Skin epidermis (tissue), 12 donors: ENCODE results near the gene STAG1.
"Not testable (repeated sequence)": the region's sequence is repeated elsewhere in the genome, so short reads cannot be mapped to it uniquely, and the experiment has no call there.

ENCODE experiments used
- H3K27ac ChIP-seq, 21 experiments: fragments of 200-600 bp; sonication (generic) in 11 of 21; one replicate each; pipeline ENCODE4 v1.5.0; 2020; ENCODE audit warnings: mild to moderate bottlenecking in 3 of 21, inconsistent platforms in 2 of 21, moderate library complexity in 2 of 21
- H3K4me3 ChIP-seq, 7 experiments: fragments of 200-600 bp; sonication (generic) in 2 of 7; one replicate each; pipeline ENCODE4 v1.5.0; 2020; ENCODE audit warnings: inconsistent platforms in 2 of 7, mild to moderate bottlenecking in 2 of 7, moderate library complexity in 1 of 7

The STAG1 gene

GRCh38 chr3:136457793-136458192, 294.4 kb downstream of the STAG1 start:
- H3K27ac ChIP-seq: no peak overlapping the region
- H3K4me3 ChIP-seq: no peak overlapping the region

- Histone ChIP-seq H3K4me3 (no peak overlapping the region), H3K27ac (no peak overlapping the region)
These were observed 296.0 kb downstream of the STAG1 start for GRCh38 chr3:136456196-136456595.

- Histone ChIP-seq H3K27ac (no peak overlapping the region), H3K4me3 (no peak overlapping the region)
These were observed 307.6 kb downstream of the STAG1 start for GRCh38 chr3:136444581-136444980.

- H3K4me3 ChIP-seq: no peak overlapping the region
- H3K27ac ChIP-seq: no peak overlapping the region
These were observed 315.1 kb downstream of the STAG1 start for GRCh38 chr3:136437043-136437442.

- no peak overlapping the region for H3K27ac ChIP-seq
These were observed 317.7 kb downstream of the STAG1 start for GRCh38 chr3:136434429-136434828.

GRCh38 chr3:136432685-136433084, 319.5 kb downstream of the STAG1 start:
- H3K4me3 ChIP-seq: no peak overlapping the region
- H3K27ac ChIP-seq: no peak overlapping the region

More at GRCh38 chr3:136434429-136434828, 317.7 kb downstream of the STAG1 start:
- H3K4me3 ChIP-seq: no peak overlapping the region

- Histone ChIP-seq H3K27ac (no peak overlapping the region), H3K4me3 (no peak overlapping the region)
These were observed 324.0 kb downstream of the STAG1 start for GRCh38 chr3:136428167-136428566.

GRCh38 chr3:136427236-136427635, 324.9 kb downstream of the STAG1 start:
- H3K27ac ChIP-seq: no peak overlapping the region
- no peak overlapping the region for H3K4me3 ChIP-seq

- Histone ChIP-seq H3K4me3 (no peak overlapping the region), H3K27ac (no peak overlapping the region)
These were observed 337.7 kb downstream of the STAG1 start for GRCh38 chr3:136414476-136414875.

GRCh38 chr3:136412307-136412706, 339.9 kb downstream of the STAG1 start:
- Histone ChIP-seq H3K27ac (no peak overlapping the region), H3K4me3 (no peak overlapping the region)

- no peak overlapping the region for H3K4me3 ChIP-seq
- no peak overlapping the region for H3K27ac ChIP-seq
These were observed 342.6 kb downstream of the STAG1 start for GRCh38 chr3:136409549-136409948.

GRCh38 chr3:136404056-136404455, 348.1 kb downstream of the STAG1 start:
- H3K4me3 ChIP-seq: no peak overlapping the region
- no peak overlapping the region for H3K27ac ChIP-seq

GRCh38 chr3:136396916-136397315, 355.3 kb downstream of the STAG1 start:
- Histone ChIP-seq H3K4me3 (no peak overlapping the region), H3K27ac (no peak overlapping the region)

GRCh38 chr3:136390574-136390973, 361.6 kb downstream of the STAG1 start:
- Histone ChIP-seq H3K4me3 (no peak overlapping the region), H3K27ac (no peak overlapping the region)

GRCh38 chr3:136387031-136387430, 365.1 kb downstream of the STAG1 start:
- no peak overlapping the region for H3K4me3 ChIP-seq
- H3K27ac ChIP-seq: no peak overlapping the region

GRCh38 chr3:136385457-136385856, 366.7 kb downstream of the STAG1 start:
- Histone ChIP-seq H3K27ac (no peak overlapping the region), H3K4me3 (no peak overlapping the region)

GRCh38 chr3:136381051-136381450, 371.1 kb downstream of the STAG1 start:
- Histone ChIP-seq H3K4me3 (no peak overlapping the region), H3K27ac (no peak overlapping the region)

- H3K4me3 ChIP-seq: no peak overlapping the region
- no peak overlapping the region for H3K27ac ChIP-seq
These were observed 371.6 kb downstream of the STAG1 start for GRCh38 chr3:136380530-136380929.

- no peak overlapping the region for H3K4me3 ChIP-seq
- H3K27ac ChIP-seq: no peak overlapping the region
These were observed 374.2 kb downstream of the STAG1 start for GRCh38 chr3:136378011-136378410.

- H3K27ac ChIP-seq: no peak overlapping the region
- no peak overlapping the region for H3K4me3 ChIP-seq
These were observed 374.7 kb downstream of the STAG1 start for GRCh38 chr3:136377508-136377907.

- H3K27ac ChIP-seq, H3K4me3 ChIP-seq: not testable (repeated sequence)
These were observed 376.4 kb downstream of the STAG1 start for GRCh38 chr3:136375800-136376199.

- H3K4me3 ChIP-seq: no peak overlapping the region
- H3K27ac ChIP-seq: no peak overlapping the region
These were observed 385.9 kb downstream of the STAG1 start for GRCh38 chr3:136366289-136366688.

GRCh38 chr3:136353461-136353860, 398.7 kb downstream of the STAG1 start:
- Histone ChIP-seq H3K4me3 (no peak overlapping the region), H3K27ac (no peak overlapping the region)
